ENCODE results near the gene TUBG2.

GRCh38 chr17:42697108-42697811 lies 38.2 kb downstream of the TUBG2 start:
- TF ChIP-seq POLR2A (IDR thresholded peaks at IDR 0.05) (no peak), CTCF (IDR thresholded peaks at IDR 0.05) (no peak)
